Measurements from ENCODE around the gene COL6A3. TPM values are rescaled to one million over a fixed set of nuclear protein-coding genes. Genes with fewer than 3 reads are reported as not detected.

Gene COL6A3
- total RNA-seq, 1 experiment from 2014 or later = 0.81 TPM

GRCh38 chr2:237352279-237352845 is 61.6 kb downstream of the COL6A3 start:
- no peak overlapping the region for H4K5ac ChIP-seq (ENCODE audit: insufficient read length, low read depth, low read length)
- no peaks in the 10 kb centered on the region for H3K36me3 Mint-ChIP-seq (ENCODE audit: insufficient read depth in 1 of 3, low read depth in 3 of 3)
- no CpG with 5 or more reads among the region's 6 CpGs for WGBS (ENCODE audit: extremely low coverage, insufficient read length, low lambda C conversion rate)

More at GRCh38 chr2:237352279-237352845, 61.6 kb downstream of the COL6A3 start:
- H3K23me2 ChIP-seq (ENCODE audit: insufficient read length, low read depth, low read length, poor library complexity, severe bottlenecking) = no peaks in the 10 kb centered on the region
- H3K56ac ChIP-seq (ENCODE audit: insufficient read length, low read depth, low read length) = no peak overlapping the region
- TF ChIP-seq CTCF (conservative IDR thresholded peaks at IDR 0.05) = no peak
- H3K9me3 Mint-ChIP-seq = no peaks in the 10 kb centered on the region
- no peaks in the 10 kb centered on the region for H3K79me2 ChIP-seq (ENCODE audit: insufficient read depth, low read length)
- H3K4ac ChIP-seq (ENCODE audit: low read depth, low read length) = no peak overlapping the region
- no peak overlapping the region for H2AFZ ChIP-seq (ENCODE audit: low read length)
- H3K27ac Mint-ChIP-seq = no peak overlapping the region
- H3K4me1 Mint-ChIP-seq = peaks cover 19 to 24% of the 10 kb centered on the region in 2 experiments
- H2BK15ac ChIP-seq (ENCODE audit: low read depth, low read length) = no peak overlapping the region
- DNase-seq = no peak
- H3K27ac ChIP-seq (ENCODE audit: insufficient read length, low read depth, low read length) = no peak overlapping the region
- H3K27me3 ChIP-seq (ENCODE audit: insufficient read depth, low read length) = no peaks in the 10 kb centered on the region
- H2BK120ac ChIP-seq (ENCODE audit: low read depth, low read length, poor library complexity, severe bottlenecking) = no peak overlapping the region
- H4K8ac ChIP-seq (replicated peaks; ENCODE audit: insufficient read length, low read depth, low read length) = no peak overlapping the region
- H3K79me1 ChIP-seq (ENCODE audit: insufficient read depth, low read depth, low read length, poor library complexity, severe bottlenecking) = no peaks in the 10 kb centered on the region
- H2BK12ac ChIP-seq (ENCODE audit: insufficient read length, low read depth, low read length) = no peak overlapping the region
- H3T11ph ChIP-seq (ENCODE audit: low read length) = no peak overlapping the region
- no peak overlapping the region for H3K4me3 Mint-ChIP-seq
- H3K27me3 Mint-ChIP-seq (ENCODE audit: low read depth) = peaks cover 38% of the 10 kb centered on the region
- no peaks in the 10 kb centered on the region for H4K20me1 ChIP-seq (ENCODE audit: control insufficient read depth, insufficient read depth, insufficient read length)
- no peaks in the 10 kb centered on the region for H3K9me3 ChIP-seq (ENCODE audit: control insufficient read depth, low read depth, low read length)
- H2BK5ac ChIP-seq (ENCODE audit: insufficient read length, low read length) = no peak overlapping the region
- no peak overlapping the region for H3K18ac ChIP-seq (ENCODE audit: insufficient read length, low read depth, low read length)
- H2BK20ac ChIP-seq (ENCODE audit: low read depth, low read length, poor library complexity, severe bottlenecking) = no peak overlapping the region
- no peaks in the 10 kb centered on the region; the same call in 1 of the 2 replicates for H3K4me1 ChIP-seq (ENCODE audit: insufficient read depth, low read length)
- H3K23ac ChIP-seq (ENCODE audit: insufficient read length, low read depth, low read length) = no peak overlapping the region
- no peak overlapping the region for H2AK5ac ChIP-seq (ENCODE audit: insufficient read length, low read length)
- no peak overlapping the region for H3K9ac ChIP-seq (ENCODE audit: extremely low read depth, insufficient read length, low read length)
- H3K14ac ChIP-seq (ENCODE audit: insufficient read depth, low read length) = no peak overlapping the region
- no peak overlapping the region for H4K91ac ChIP-seq (ENCODE audit: insufficient read length, low read depth, low read length)
- no peak overlapping the region for H3K4me2 ChIP-seq (ENCODE audit: insufficient read depth, insufficient read length, low read length)

Measured in H9 (cell line).